PFSK-1 (cell line): Measurements from ENCODE around the gene MEP1A.

ENCODE experiments used
- POLR2AphosphoS5 ChIP-seq: IDR thresholded peaks from 2 replicates; pipeline ENCODE4 v1.6.1; 2012; ENCODE audit warnings: low read depth, mild to moderate bottlenecking, control low read depth, low read length, moderate library complexity
- REST ChIP-seq, 2 experiments: IDR thresholded peaks; 2 replicates each; pipeline versions ENCODE4 v1.6.1 to v1.8.0; 2011 to 2012; ENCODE audit warnings: low read depth in 2 of 2, low read length in 2 of 2, control low read depth in 1 of 2, inconsistent platforms in 1 of 2, mild to moderate bottlenecking in 1 of 2, moderate library complexity in 1 of 2; ENCODE audit not compliant: insufficient read depth in 1 of 2
- SIN3A ChIP-seq: IDR thresholded peaks from 2 replicates; pipeline ENCODE4 v1.6.1; 2012; ENCODE audit warnings: mild to moderate bottlenecking, low read length, moderate library complexity, borderline replicate concordance; ENCODE audit not compliant: insufficient read depth
- TAF1 ChIP-seq: IDR thresholded peaks from 2 replicates; pipeline ENCODE4 v1.6.1; 2012; ENCODE audit warnings: low read length, control low read depth, borderline replicate concordance; ENCODE audit not compliant: insufficient read depth

GRCh38 chr6:46850792-46851191, 57.6 kb downstream of the MEP1A start:
- TF ChIP-seq REST (IDR thresholded peaks at IDR 0.05; ENCODE audit: insufficient read depth in 1 of 2, low read depth in 2 of 2, low read length in 2 of 2) (no peak), POLR2AphosphoS5 (no peak), TAF1 (no peak), SIN3A (no peak)
